Measurements from ENCODE around the gene MS4A4A.

The MS4A4A gene

GRCh38 chr11:60348116-60348515, 67.7 kb downstream of the MS4A4A start:
- DNase-seq (ENCODE audit: low spot score): no peak

DNA sequence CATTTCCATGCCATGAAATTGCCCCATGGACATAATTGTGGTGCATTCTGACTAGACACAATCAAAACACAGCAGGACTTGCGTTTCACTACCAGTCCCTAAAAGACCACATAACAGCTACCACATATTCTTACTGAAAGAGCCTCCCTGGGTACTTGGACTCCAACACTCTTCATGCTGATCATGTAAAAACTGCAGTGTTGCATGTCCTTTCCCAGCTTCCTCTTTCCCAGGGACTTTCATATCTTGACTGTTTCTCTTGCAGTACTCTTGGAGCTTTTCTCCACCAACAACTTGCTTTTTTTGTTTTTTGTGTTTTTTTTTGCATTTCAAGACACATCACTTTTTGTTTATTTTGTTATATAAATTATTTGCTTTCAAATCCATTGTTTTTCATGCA, 69.5 kb downstream of the MS4A4A start:
- no peak for DNase-seq (ENCODE audit: low spot score)

DNA sequence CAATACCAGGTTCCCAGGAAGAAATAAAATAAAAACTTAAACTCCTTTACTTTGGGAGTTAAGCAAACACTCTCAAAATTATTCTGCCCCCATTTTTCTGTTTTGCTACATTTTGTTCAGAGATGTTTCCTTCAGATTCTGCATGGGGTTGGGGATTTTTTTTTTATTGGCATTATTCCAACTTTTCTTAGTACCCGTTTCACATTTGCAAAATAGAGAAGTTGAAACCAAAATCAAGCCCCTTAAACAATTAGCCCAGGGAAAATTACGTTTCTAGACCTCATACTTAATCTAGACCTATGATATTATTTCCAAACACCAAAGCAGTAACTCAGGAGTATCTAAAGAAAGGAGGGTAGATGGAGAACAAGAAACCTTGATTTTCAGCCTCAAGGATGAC, 77.3 kb downstream of the MS4A4A start:
- DNase-seq (ENCODE audit: low spot score): no peak
